ENCODE measurements around the gene MTCL1. TPM values are rescaled to one million over a fixed set of nuclear protein-coding genes. Genes with fewer than 3 reads are reported as not detected.

MTCL1 gene
- total RNA-seq, 1 experiment from 2014 or later = 22.7 TPM

DNA sequence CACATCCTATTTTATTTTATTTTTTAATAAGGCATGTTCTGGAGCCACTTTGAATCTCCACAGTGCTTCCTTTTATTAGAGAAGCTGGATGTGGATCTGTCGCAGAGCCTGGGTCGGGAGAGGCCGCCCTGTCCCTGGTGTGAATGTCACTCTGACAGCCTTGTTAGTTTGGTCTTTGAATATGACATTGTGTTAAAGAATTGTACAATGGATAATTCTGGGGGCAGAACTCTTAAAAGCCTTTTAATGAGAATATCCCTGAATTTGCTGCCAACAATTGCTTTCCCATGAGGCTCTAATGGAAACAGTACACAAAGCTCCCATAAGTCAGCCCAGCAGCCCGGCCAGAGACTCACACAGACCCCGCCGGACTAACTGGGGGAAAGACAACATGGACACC is 82.4 kb downstream of the MTCL1 start:
- Histone ChIP-seq H3K4me3 (replicated peaks in 1 of 2; ENCODE audit: low read depth in 1 of 2, low read length in 2 of 2) (no peak overlapping the region), H3K27me3 (ENCODE audit: insufficient read depth, low read length) (no peaks in the 10 kb centered on the region), H3K9me2 (ENCODE audit: insufficient read depth) (no peaks in the 10 kb centered on the region), H3K9me3 (ENCODE audit: control insufficient read depth in 1 of 2, insufficient read depth in 1 of 2, low read depth in 1 of 2, low read length in 2 of 2) (no peaks in the 10 kb centered on the region), H3K4me2 (ENCODE audit: low read length) (no peak overlapping the region), H3K4me1 (ENCODE audit: control insufficient read depth in 1 of 2, insufficient read depth in 2 of 2, low read length in 2 of 2) (no peaks in the 10 kb centered on the region), H3K36me3 (ENCODE audit: control insufficient read depth in 1 of 2, insufficient read depth in 2 of 2, low read length in 2 of 2) (peaks cover 0 to 8% of the 10 kb centered on the region in 2 experiments; a peak in 1 of 4 replicates), H2AFZ (ENCODE audit: low read depth, low read length, poor library complexity, severe bottlenecking) (no peak overlapping the region), H3K27ac (ENCODE audit: low read depth, low read length) (no peak overlapping the region), H3K9ac (ENCODE audit: low read length) (no peak overlapping the region), H3K79me2 (ENCODE audit: insufficient read depth, low read length) (no peaks in the 10 kb centered on the region), H4K20me1 (ENCODE audit: insufficient read depth) (no peaks in the 10 kb centered on the region)
- BruUV-seq (replicated peaks) = no TSS peak
- ChIA-PET POLR2A (no interaction called here), CTCF (no interaction called here), RAD21 (ENCODE audit: low non-redundant PET in 1 of 2, low total read pairs in 2 of 2, uncharacterized antibody in 2 of 2, unreplicated experiment in 2 of 2) (no interaction called here)
- DNase-seq (ENCODE audit: low read depth, low spot score) (no peak), ATAC-seq (no peak)
- TF ChIP-seq, protein P1, sequence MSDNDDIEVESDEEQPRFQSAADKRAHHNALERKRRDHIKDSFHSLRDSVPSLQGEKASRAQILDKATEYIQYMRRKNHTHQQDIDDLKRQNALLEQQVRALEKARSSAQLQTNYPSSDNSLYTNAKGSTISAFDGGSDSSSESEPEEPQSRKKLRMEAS (IDR thresholded peaks at IDR 0.05) = no peak
- no peak for TF ChIP-seq POLR2AphosphoS5 (IDR thresholded peaks at IDR 0.05; ENCODE audit: low read depth, low read length)
- no peak for TF ChIP-seq SP1 (IDR thresholded peaks at IDR 0.05; ENCODE audit: low read depth)
- no peak for TF ChIP-seq POLR2A (IDR thresholded peaks at IDR 0.05; ENCODE audit: borderline replicate concordance, extremely low read depth, insufficient read depth, insufficient read length)
- no peak for TF ChIP-seq EGR1 (IDR thresholded peaks at IDR 0.05; ENCODE audit: low read depth)
- no peak for TF ChIP-seq TCF7L2 (IDR thresholded peaks at IDR 0.05; ENCODE audit: borderline replicate concordance, extremely low read depth, insufficient read depth, insufficient read length)
- TF ChIP-seq, protein P2, sequence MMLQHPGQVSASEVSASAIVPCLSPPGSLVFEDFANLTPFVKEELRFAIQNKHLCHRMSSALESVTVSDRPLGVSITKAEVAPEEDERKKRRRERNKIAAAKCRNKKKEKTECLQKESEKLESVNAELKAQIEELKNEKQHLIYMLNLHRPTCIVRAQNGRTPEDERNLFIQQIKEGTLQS (IDR thresholded peaks at IDR 0.05) = no peak
- no peak for TF ChIP-seq ELF1 (IDR thresholded peaks at IDR 0.05; ENCODE audit: borderline replicate concordance, low read depth)
- no peak for TF ChIP-seq YY1 (IDR thresholded peaks at IDR 0.05; ENCODE audit: extremely low read depth, insufficient replicate concordance, low read depth, low read length)
- TF ChIP-seq SRF (IDR thresholded peaks at IDR 0.05; ENCODE audit: low read depth) = no peak
- intact Hi-C loops (cut with micrococcal nuclease) = no loop called here

Measured in HCT116 (cell line).